ENCODE measurements around the gene XRN2. TPM values are rescaled to one million over a fixed set of nuclear protein-coding genes. Genes with fewer than 3 reads are reported as not detected.

XRN2 gene
- total and polyA plus RNA-seq, 2 of the 13 experiments (the other 11 are each of a cell fraction or from before 2014, with no cell fraction given), result 90.3 to 171 TPM

DNA sequence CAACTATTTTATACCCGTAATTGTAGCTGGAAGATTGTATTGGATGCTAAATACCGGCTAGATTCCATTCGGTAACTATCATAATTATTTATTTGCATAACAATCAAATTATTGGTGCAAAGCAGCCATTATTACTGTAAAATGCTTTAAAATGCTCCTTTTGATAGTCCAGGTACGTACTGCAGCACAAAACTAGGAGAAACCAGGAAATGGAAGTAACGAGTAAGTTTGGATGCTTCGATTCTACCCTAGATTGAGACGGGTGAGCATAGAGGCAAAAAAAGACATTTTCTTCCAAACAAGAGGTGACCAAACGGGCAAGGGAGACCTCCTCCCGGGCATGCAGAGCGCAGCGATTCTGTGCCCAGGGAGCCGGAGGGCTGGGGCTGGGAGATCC lies 469 bp upstream of the XRN2 start:
- DNase-seq (ENCODE audit: low spot score) (no peak), FAIRE-seq (no peak), ATAC-seq (peak; percentile 62)
- Histone ChIP-seq H3K4me3 (replicated peaks in 1 of 3; ENCODE audit: insufficient read depth in 1 of 3, low read depth in 2 of 3, low read length in 3 of 3) (peak overlapping the region; percentile 79 to 88 (median 81)), H3K9me3 (ENCODE audit: low read length) (no peaks in the 10 kb centered on the region), H3K4me1 (ENCODE audit: insufficient read depth, low read length) (peaks cover 33% of the 10 kb centered on the region), H3K4me2 (ENCODE audit: low read depth, low read length) (peak overlapping the region; percentile 96), H3K27ac (ENCODE audit: extremely low read length, insufficient read depth, low read length) (peak overlapping the region; percentile 88), H3K27me3 (ENCODE audit: control insufficient read depth in 1 of 2, insufficient read depth in 2 of 2, low read length in 2 of 2) (no peaks in the 10 kb centered on the region; a peak in 1 of 5 replicates), H3K36me3 (replicated peaks in 1 of 2; ENCODE audit: control insufficient read depth in 1 of 2, insufficient read depth in 2 of 2, low read length in 2 of 2) (no peaks in the 10 kb centered on the region; a peak in 1 of 5 replicates), H3K79me2 (ENCODE audit: insufficient read depth, low read length) (peaks cover 38% of the 10 kb centered on the region), H3K9ac (ENCODE audit: insufficient read depth, low read depth, low read length) (peak overlapping the region; percentile 92), H4K20me1 (ENCODE audit: insufficient read depth, low read length) (peaks cover 17% of the 10 kb centered on the region), H2AFZ (ENCODE audit: low read length) (peak overlapping the region; percentile 55)
- WGBS (ENCODE audit: low lambda C conversion rate), result under 1% methylated on average over 12 of the region's 12 CpGs
- intact Hi-C loops (cut with micrococcal nuclease; ENCODE audit: unreplicated experiment), result loop anchor here (2.0 to 5.0 kb wide), 4 partner anchors 36 to 590 kb away; partner anchors contain the start of gene RALGAPA2
- in situ Hi-C loops (cut with HindIII; ENCODE audit: extremely low pct_ligation_motif_present, low pct_unique_long_range_greater_than_20kb), result no loop called here
- BruUV-seq (replicated peaks), result TSS peak; percentile 87
- ChIA-PET CTCF (ENCODE audit: low intra/inter-chr PET ratio, low total read pairs) (no interaction called here), POLR2A (interaction anchor here (0.5 to 2.3 kb wide), 26 partner anchors 9 to 590 kb away, joined by 3 to 18 read pairs (median 4); partner anchors contain the start of genes KIZ and RALGAPA2)
- TF ChIP-seq RFXANK (CRISPR knock-in tag; IDR thresholded peaks at IDR 0.05), result no peak
- TF ChIP-seq GTF3A (CRISPR knock-in tag; conservative IDR thresholded peaks at IDR 0.05), result no peak
- TF ChIP-seq MXD4 (CRISPR knock-in tag; IDR thresholded peaks at IDR 0.05), result no peak
- TF ChIP-seq, protein P1, sequence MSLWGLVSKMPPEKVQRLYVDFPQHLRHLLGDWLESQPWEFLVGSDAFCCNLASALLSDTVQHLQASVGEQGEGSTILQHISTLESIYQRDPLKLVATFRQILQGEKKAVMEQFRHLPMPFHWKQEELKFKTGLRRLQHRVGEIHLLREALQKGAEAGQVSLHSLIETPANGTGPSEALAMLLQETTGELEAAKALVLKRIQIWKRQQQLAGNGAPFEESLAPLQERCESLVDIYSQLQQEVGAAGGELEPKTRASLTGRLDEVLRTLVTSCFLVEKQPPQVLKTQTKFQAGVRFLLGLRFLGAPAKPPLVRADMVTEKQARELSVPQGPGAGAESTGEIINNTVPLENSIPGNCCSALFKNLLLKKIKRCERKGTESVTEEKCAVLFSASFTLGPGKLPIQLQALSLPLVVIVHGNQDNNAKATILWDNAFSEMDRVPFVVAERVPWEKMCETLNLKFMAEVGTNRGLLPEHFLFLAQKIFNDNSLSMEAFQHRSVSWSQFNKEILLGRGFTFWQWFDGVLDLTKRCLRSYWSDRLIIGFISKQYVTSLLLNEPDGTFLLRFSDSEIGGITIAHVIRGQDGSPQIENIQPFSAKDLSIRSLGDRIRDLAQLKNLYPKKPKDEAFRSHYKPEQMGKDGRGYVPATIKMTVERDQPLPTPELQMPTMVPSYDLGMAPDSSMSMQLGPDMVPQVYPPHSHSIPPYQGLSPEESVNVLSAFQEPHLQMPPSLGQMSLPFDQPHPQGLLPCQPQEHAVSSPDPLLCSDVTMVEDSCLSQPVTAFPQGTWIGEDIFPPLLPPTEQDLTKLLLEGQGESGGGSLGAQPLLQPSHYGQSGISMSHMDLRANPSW (CRISPR knock-in tag; IDR thresholded peaks at IDR 0.05; ENCODE audit: borderline replicate concordance), result no peak
- TF ChIP-seq ZSCAN9 (CRISPR knock-in tag; IDR thresholded peaks at IDR 0.05; ENCODE audit: borderline replicate concordance), result no peak
- no peak for TF ChIP-seq ZNF563 (CRISPR knock-in tag; IDR thresholded peaks at IDR 0.05)
- peak; percentile 69; the same call in 1 of the 2 replicates for TF ChIP-seq ZFP62 (CRISPR knock-in tag; IDR thresholded peaks at IDR 0.05)
- TF ChIP-seq, protein P2, sequence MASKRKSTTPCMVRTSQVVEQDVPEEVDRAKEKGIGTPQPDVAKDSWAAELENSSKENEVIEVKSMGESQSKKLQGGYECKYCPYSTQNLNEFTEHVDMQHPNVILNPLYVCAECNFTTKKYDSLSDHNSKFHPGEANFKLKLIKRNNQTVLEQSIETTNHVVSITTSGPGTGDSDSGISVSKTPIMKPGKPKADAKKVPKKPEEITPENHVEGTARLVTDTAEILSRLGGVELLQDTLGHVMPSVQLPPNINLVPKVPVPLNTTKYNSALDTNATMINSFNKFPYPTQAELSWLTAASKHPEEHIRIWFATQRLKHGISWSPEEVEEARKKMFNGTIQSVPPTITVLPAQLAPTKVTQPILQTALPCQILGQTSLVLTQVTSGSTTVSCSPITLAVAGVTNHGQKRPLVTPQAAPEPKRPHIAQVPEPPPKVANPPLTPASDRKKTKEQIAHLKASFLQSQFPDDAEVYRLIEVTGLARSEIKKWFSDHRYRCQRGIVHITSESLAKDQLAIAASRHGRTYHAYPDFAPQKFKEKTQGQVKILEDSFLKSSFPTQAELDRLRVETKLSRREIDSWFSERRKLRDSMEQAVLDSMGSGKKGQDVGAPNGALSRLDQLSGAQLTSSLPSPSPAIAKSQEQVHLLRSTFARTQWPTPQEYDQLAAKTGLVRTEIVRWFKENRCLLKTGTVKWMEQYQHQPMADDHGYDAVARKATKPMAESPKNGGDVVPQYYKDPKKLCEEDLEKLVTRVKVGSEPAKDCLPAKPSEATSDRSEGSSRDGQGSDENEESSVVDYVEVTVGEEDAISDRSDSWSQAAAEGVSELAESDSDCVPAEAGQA (IDR thresholded peaks at IDR 0.05; ENCODE audit: low read depth), result no peak
- TF ChIP-seq, protein P2 (CRISPR knock-in tag; IDR thresholded peaks at IDR 0.05; ENCODE audit: borderline replicate concordance), result no peak
- TF ChIP-seq, protein P3, sequence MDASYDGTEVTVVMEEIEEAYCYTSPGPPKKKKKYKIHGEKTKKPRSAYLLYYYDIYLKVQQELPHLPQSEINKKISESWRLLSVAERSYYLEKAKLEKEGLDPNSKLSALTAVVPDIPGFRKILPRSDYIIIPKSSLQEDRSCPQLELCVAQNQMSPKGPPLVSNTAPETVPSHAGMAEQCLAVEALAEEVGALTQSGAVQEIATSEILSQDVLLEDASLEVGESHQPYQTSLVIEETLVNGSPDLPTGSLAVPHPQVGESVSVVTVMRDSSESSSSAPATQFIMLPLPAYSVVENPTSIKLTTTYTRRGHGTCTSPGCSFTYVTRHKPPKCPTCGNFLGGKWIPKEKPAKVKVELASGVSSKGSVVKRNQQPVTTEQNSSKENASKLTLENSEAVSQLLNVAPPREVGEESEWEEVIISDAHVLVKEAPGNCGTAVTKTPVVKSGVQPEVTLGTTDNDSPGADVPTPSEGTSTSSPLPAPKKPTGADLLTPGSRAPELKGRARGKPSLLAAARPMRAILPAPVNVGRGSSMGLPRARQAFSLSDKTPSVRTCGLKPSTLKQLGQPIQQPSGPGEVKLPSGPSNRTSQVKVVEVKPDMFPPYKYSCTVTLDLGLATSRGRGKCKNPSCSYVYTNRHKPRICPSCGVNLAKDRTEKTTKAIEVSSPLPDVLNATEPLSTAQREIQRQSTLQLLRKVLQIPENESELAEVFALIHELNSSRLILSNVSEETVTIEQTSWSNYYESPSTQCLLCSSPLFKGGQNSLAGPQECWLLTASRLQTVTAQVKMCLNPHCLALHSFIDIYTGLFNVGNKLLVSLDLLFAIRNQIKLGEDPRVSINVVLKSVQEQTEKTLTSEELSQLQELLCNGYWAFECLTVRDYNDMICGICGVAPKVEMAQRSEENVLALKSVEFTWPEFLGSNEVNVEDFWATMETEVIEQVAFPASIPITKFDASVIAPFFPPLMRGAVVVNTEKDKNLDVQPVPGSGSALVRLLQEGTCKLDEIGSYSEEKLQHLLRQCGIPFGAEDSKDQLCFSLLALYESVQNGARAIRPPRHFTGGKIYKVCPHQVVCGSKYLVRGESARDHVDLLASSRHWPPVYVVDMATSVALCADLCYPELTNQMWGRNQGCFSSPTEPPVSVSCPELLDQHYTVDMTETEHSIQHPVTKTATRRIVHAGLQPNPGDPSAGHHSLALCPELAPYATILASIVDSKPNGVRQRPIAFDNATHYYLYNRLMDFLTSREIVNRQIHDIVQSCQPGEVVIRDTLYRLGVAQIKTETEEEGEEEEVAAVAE (CRISPR knock-in tag; IDR thresholded peaks at IDR 0.05; ENCODE audit: borderline replicate concordance), result no peak; the same call in 1 of the 2 replicates
- 0 out of 2 replicates have a peak, but pooled peaks have one; percentile 47 for TF ChIP-seq HMGA1 (CRISPR knock-in tag; conservative IDR thresholded peaks at IDR 0.05)

Data from HepG2 (cell line).